ENCODE measurements around the gene SLC43A1. TPM values are rescaled to one million over a fixed set of nuclear protein-coding genes. Genes with fewer than 3 reads are reported as not detected.

SLC43A1 gene
- total and polyA plus RNA-seq, 8 donors: 11.7 to 25.3 (median 18.0) TPM

- no peaks in the 10 kb centered on the region for H3K9me3 ChIP-seq
- H3K36me3 ChIP-seq: peaks cover 0 to 100% of the 10 kb centered on the region in 2 donors
- no peak overlapping the region for H3K27ac ChIP-seq
- H3K4me3 ChIP-seq: no peak overlapping the region
- TF ChIP-seq, protein P1, sequence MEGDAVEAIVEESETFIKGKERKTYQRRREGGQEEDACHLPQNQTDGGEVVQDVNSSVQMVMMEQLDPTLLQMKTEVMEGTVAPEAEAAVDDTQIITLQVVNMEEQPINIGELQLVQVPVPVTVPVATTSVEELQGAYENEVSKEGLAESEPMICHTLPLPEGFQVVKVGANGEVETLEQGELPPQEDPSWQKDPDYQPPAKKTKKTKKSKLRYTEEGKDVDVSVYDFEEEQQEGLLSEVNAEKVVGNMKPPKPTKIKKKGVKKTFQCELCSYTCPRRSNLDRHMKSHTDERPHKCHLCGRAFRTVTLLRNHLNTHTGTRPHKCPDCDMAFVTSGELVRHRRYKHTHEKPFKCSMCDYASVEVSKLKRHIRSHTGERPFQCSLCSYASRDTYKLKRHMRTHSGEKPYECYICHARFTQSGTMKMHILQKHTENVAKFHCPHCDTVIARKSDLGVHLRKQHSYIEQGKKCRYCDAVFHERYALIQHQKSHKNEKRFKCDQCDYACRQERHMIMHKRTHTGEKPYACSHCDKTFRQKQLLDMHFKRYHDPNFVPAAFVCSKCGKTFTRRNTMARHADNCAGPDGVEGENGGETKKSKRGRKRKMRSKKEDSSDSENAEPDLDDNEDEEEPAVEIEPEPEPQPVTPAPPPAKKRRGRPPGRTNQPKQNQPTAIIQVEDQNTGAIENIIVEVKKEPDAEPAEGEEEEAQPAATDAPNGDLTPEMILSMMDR (IDR thresholded peaks at IDR 0.05): no peak
- H3K27me3 ChIP-seq: no peaks in the 10 kb centered on the region
- intact Hi-C loops (cut with DNase I): no loop called here
- ATAC-seq: no peak
- no peak for DNase-seq
- H3K4me1 ChIP-seq: no peaks in the 10 kb centered on the region
Measured at GRCh38 chr11:57555393-57555792, 39.9 kb upstream of the SLC43A1 start.

- H3K9me3 ChIP-seq: no peaks in the 10 kb centered on the region
- peaks cover 0 to 100% of the 10 kb centered on the region in 2 donors for H3K36me3 ChIP-seq
- no peak overlapping the region for H3K4me3 ChIP-seq
- H3K4me1 ChIP-seq: peaks cover 0 to 3% of the 10 kb centered on the region in 2 donors
- DNase-seq (no peak), ATAC-seq (no peak)
- TF ChIP-seq, protein P1 (IDR thresholded peaks at IDR 0.05): no peak
- no peak overlapping the region for H3K27ac ChIP-seq
- H3K27me3 ChIP-seq: no peaks in the 10 kb centered on the region
- intact Hi-C loops (cut with DNase I): no loop called here
Measured at GRCh38 chr11:57552479-57552878, 37.0 kb upstream of the SLC43A1 start.

DNA sequence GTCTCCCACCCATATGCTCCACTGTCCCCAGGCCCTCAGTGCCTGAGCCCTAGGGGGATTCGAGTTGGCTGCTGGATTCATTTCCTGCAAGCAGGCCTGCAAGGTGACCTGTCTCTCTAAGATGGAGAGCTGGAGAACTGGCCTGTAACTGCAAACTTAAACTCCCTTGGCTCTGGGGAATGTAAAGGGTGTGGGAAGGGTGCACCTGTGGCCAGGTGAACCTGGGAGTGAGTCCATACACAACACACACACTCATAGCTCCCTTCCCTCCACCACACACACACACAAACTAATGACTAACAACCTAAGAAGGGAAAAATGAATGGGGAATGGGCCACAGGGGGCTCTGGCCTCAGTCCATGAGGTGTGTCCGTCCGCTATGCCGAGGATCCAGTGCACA is 36.4 kb upstream of the SLC43A1 start:
- H3K9me3 ChIP-seq: no peaks in the 10 kb centered on the region
- intact Hi-C loops (cut with DNase I): no loop called here
- TF ChIP-seq, protein P1 (IDR thresholded peaks at IDR 0.05): no peak
- H3K27me3 ChIP-seq: no peaks in the 10 kb centered on the region
- peaks cover 0 to 100% of the 10 kb centered on the region in 2 donors for H3K36me3 ChIP-seq
- peaks cover 0 to 5% of the 10 kb centered on the region in 2 donors for H3K4me1 ChIP-seq
- no peak overlapping the region for H3K4me3 ChIP-seq
- ATAC-seq: no peak
- DNase-seq: no peak
- no peak overlapping the region for H3K27ac ChIP-seq

- TF ChIP-seq, protein P1 (IDR thresholded peaks at IDR 0.05): no peak
- Histone ChIP-seq H3K9me3 (no peaks in the 10 kb centered on the region), H3K4me3 (no peak overlapping the region), H3K4me1 (peaks cover 0 to 5% of the 10 kb centered on the region in 2 donors), H3K36me3 (peaks cover 0 to 92% of the 10 kb centered on the region in 2 donors), H3K27ac (no peak overlapping the region), H3K27me3 (no peaks in the 10 kb centered on the region)
- DNase-seq: no peak
- intact Hi-C loops (cut with DNase I): no loop called here
- ATAC-seq: no peak
Measured at GRCh38 chr11:57549983-57550382, 34.5 kb upstream of the SLC43A1 start.

GRCh38 chr11:57547854-57548377 is 32.4 kb upstream of the SLC43A1 start:
- intact Hi-C loops (cut with DNase I): no loop called here
- DNase-seq (no peak), ATAC-seq (peak; percentile 19)
- TF ChIP-seq, protein P1 (IDR thresholded peaks at IDR 0.05): no peak
- H3K27ac ChIP-seq: peak overlapping the region in 1 of 2 donors; percentile 13
- peaks cover 0 to 5% of the 10 kb centered on the region in 2 donors for H3K4me1 ChIP-seq
- no peaks in the 10 kb centered on the region for H3K27me3 ChIP-seq
- H3K9me3 ChIP-seq: no peaks in the 10 kb centered on the region
- H3K36me3 ChIP-seq: peaks cover 0 to 71% of the 10 kb centered on the region in 2 donors
- H3K4me3 ChIP-seq: no peak overlapping the region

Data from left lung (tissue), 10 donors.